ENCODE results near the gene ITGAL. TPM values are rescaled to one million over a fixed set of nuclear protein-coding genes. Genes with fewer than 3 reads are reported as not detected.

ITGAL gene
- total and polyA plus RNA-seq, 2 of the 13 experiments (the other 11 are each of a cell fraction or from before 2014, with no cell fraction given) = 0.86 to 1.2 TPM

DNA sequence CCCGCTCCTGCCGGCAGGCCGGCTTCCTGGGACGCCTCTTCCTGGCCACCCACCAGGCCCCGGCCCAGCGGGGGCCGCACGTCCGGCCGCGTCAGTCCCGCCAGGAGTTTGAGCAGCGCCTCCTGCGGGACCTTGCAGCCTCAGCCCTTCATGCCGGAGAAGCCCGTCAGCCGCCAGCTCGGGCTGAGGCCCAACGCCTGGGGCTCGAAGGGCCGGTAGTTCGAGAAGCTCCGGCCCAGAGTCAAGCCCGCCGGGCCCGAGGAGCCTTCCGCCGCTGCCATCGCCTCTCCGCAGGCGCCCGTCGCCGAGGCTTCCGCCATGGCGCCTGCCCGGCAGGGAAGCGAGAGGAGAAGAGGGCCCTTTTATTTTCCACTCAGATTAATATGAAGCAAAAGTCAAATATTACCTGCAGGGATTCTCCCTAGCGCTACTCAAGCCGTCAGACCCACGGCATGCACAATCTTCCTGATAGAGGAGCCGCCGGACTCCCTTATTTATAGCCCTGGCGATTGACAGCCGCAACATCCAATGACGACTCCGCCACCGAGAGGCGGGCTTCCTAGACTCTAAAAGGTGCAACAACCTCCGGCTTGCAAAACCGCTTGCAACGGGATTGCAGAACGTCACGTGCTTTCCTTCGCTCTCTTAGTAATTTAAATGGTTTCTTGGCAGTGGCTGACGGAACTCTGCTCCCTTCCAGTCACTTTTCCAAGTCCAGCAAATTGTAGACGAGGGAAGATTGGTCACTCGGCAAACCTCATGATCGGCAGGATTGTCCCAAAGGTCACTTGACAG, 26.9 kb upstream of the ITGAL start, which contains the start of gene SEPHS2 (continued):
- no peak for TF ChIP-seq ZNF770 (CRISPR knock-in tag; IDR thresholded peaks at IDR 0.05)
- 0 out of 2 replicates have a peak, but pooled peaks have one; percentile 69 for TF ChIP-seq ZNF234 (CRISPR knock-in tag; conservative IDR thresholded peaks at IDR 0.05)
- peak; percentile 66; the same call in 1 of the 2 replicates for TF ChIP-seq CHD2 (IDR thresholded peaks at IDR 0.05; ENCODE audit: low read depth, low read length)
- no peak; the same call in 1 of the 2 replicates for TF ChIP-seq MIER3 (CRISPR knock-in tag; IDR thresholded peaks at IDR 0.05; ENCODE audit: borderline replicate concordance)
- TF ChIP-seq ZBTB49 (CRISPR knock-in tag; IDR thresholded peaks at IDR 0.05; ENCODE audit: borderline replicate concordance) = no peak
- TF ChIP-seq ZNF20 (CRISPR knock-in tag; IDR thresholded peaks at IDR 0.05) = no peak
- TF ChIP-seq ZNF256 (CRISPR knock-in tag; conservative IDR thresholded peaks at IDR 0.05) = no peak; the same call in 1 of the 2 replicates
- TF ChIP-seq PTBP1 (IDR thresholded peaks at IDR 0.05; ENCODE audit: low read depth, low read length, poor library complexity, severe bottlenecking) = no peak
- TF ChIP-seq, protein P1, sequence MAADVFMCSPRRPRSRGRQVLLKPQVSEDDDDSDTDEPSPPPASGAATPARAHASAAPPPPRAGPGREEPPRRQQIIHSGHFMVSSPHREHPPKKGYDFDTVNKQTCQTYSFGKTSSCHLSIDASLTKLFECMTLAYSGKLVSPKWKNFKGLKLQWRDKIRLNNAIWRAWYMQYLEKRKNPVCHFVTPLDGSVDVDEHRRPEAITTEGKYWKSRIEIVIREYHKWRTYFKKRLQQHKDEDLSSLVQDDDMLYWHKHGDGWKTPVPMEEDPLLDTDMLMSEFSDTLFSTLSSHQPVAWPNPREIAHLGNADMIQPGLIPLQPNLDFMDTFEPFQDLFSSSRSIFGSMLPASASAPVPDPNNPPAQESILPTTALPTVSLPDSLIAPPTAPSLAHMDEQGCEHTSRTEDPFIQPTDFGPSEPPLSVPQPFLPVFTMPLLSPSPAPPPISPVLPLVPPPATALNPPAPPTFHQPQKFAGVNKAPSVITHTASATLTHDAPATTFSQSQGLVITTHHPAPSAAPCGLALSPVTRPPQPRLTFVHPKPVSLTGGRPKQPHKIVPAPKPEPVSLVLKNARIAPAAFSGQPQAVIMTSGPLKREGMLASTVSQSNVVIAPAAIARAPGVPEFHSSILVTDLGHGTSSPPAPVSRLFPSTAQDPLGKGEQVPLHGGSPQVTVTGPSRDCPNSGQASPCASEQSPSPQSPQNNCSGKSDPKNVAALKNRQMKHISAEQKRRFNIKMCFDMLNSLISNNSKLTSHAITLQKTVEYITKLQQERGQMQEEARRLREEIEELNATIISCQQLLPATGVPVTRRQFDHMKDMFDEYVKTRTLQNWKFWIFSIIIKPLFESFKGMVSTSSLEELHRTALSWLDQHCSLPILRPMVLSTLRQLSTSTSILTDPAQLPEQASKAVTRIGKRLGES (CRISPR knock-in tag; IDR thresholded peaks at IDR 0.05; ENCODE audit: borderline replicate concordance) = no peak; the same call in none of the 2 replicates
- TF ChIP-seq ISL2 (CRISPR knock-in tag; IDR thresholded peaks at IDR 0.05) = peak; percentile 49; the same call in 1 of the 2 replicates
- peak; percentile 62 for TF ChIP-seq ZNF512B (CRISPR knock-in tag; IDR thresholded peaks at IDR 0.05; ENCODE audit: borderline replicate concordance)
- no peak for TF ChIP-seq KLF15 (CRISPR knock-in tag; IDR thresholded peaks at IDR 0.05; ENCODE audit: borderline replicate concordance)
